ENCODE measurements around the gene ALLC. TPM values are rescaled to one million over a fixed set of nuclear protein-coding genes. Genes with fewer than 3 reads are reported as not detected.

Gene ALLC
- total and polyA plus RNA-seq, 10 of the 15 experiments (the other 5 are each of a cell fraction or from before 2014, with no cell fraction given) = 0.05 TPM; not detected in 9

- WGBS (ENCODE audit: insufficient coverage, insufficient replicate concordance, low lambda C conversion rate, missing lambda C conversion rate) = 1% methylated on average over 3 of the region's 3 CpGs
- Histone ChIP-seq H3K27me3 (replicated peaks in 1 of 2; ENCODE audit: control insufficient read depth in 2 of 2, insufficient read depth in 2 of 2, low read length in 1 of 2) (no peaks in the 10 kb centered on the region; a peak in 1 of 4 replicates), H3K9me3 (replicated peaks; ENCODE audit: control insufficient read depth, insufficient read depth, low read length) (no peaks in the 10 kb centered on the region), H3K4me2 (ENCODE audit: control insufficient read depth, insufficient read depth) (no peak overlapping the region), H3K4me1 (ENCODE audit: control insufficient read depth, insufficient read depth, low read length) (no peaks in the 10 kb centered on the region), H2AFZ (ENCODE audit: control insufficient read depth, low read depth, low read length) (no peak overlapping the region), H3K79me2 (ENCODE audit: control insufficient read depth, insufficient read depth, low read length) (no peaks in the 10 kb centered on the region), H3K4me3 (no peak overlapping the region), H3K27ac (ENCODE audit: control insufficient read depth, insufficient read depth) (no peak overlapping the region), H3K9ac (ENCODE audit: control insufficient read depth, insufficient read depth, low read length) (no peak overlapping the region), H3K36me3 (ENCODE audit: control insufficient read depth in 2 of 2, insufficient read depth in 2 of 2, low read length in 1 of 2) (no peaks in the 10 kb centered on the region), H4K20me1 (ENCODE audit: control insufficient read depth, insufficient read depth) (no peaks in the 10 kb centered on the region)
- RAD21 ChIA-PET (ENCODE audit: unreplicated experiment) = no interaction called here
- FAIRE-seq (no peak), ATAC-seq (peak; percentile 69), DNase-seq (ENCODE audit: low read depth, low spot score) (no peak)
- intact Hi-C loops (cut with micrococcal nuclease; ENCODE audit: unreplicated experiment) = no loop called here
- POLR2A ChIA-PET = no interaction called here
- CTCF ChIA-PET = interaction anchor here (1.5 to 1.8 kb wide), 2 partner anchors 41 to 42 kb away, joined by 3 to 5 read pairs; no protein-coding TSS in a partner anchor
- in situ Hi-C loops (cut with MboI) = no loop called here
- BruUV-seq (replicated peaks) = no TSS peak
- SMC1A ChIA-PET (ENCODE audit: uncharacterized antibody, unreplicated experiment) = no interaction called here
- TF ChIP-seq WRNIP1 (IDR thresholded peaks at IDR 0.05; ENCODE audit: borderline replicate concordance, low read depth, low read length) (no peak), BCLAF1 (IDR thresholded peaks at IDR 0.05) (no peak), HDAC6 (IDR thresholded peaks at IDR 0.05; ENCODE audit: unreplicated experiment) (no peak), HDGF (IDR thresholded peaks at IDR 0.05) (no peak), JUND (IDR thresholded peaks at IDR 0.05; ENCODE audit: low read depth, low read length) (no peak), MLLT1 (IDR thresholded peaks at IDR 0.05) (no peak), SKIL (IDR thresholded peaks at IDR 0.05; ENCODE audit: low read depth, poor library complexity, severe bottlenecking) (no peak), ZBTB11 (CRISPR knock-in tag; IDR thresholded peaks at IDR 0.05) (no peak), CEBPZ (IDR thresholded peaks at IDR 0.05; ENCODE audit: low read depth, low read length) (no peak)
Measured at GRCh38 chr2:3738454-3738853, 80.5 kb downstream of the ALLC start.

Data from GM12878 (cell line).